SK-N-MC (cell line): Measurements from ENCODE around the gene ZNF652.
"Not testable (repeated sequence)": the region's sequence is repeated elsewhere in the genome, so short reads cannot be mapped to it uniquely, and the experiment has no call there.

Experiments used
- DNase-seq: peaks from one replicate; pipeline ENCODE4 v3.0.0-alpha.2; 2011; ENCODE audit warnings: low read depth, low spot score
- H3K27ac ChIP-seq: fragments of 200-600 bp; sonication (generic); 2 replicates; pipeline ENCODE4 v1.5.1; 2016; ENCODE audit warnings: mixed run types
- H3K36me3 ChIP-seq: fragments of 200-600 bp; sonication (generic); 2 replicates; pipeline ENCODE4 v1.6.1; 2017; ENCODE audit warnings: antibody characterized with exemption, low read length, mixed read lengths; ENCODE audit not compliant: insufficient read depth
- H3K4me3 ChIP-seq: fragments of 200-600 bp; sonication (generic); 2 replicates; pipeline ENCODE4 v1.5.1; 2016
- H3K9ac ChIP-seq: fragments of 200-600 bp; sonication (generic); 2 replicates; pipeline ENCODE4 v1.8.0; 2017; ENCODE audit warnings: mixed run types, mixed read lengths; ENCODE audit not compliant: insufficient read length
- H3K9me3 ChIP-seq: fragments of 200-600 bp; sonication (generic); 2 replicates; pipeline ENCODE4 v1.6.1; 2017; ENCODE audit warnings: low read depth, mild to moderate bottlenecking, antibody characterized with exemption, low read length, moderate library complexity, mixed read lengths
- EZH2 ChIP-seq: fragments of 200-600 bp; sonication (generic); IDR thresholded peaks from one replicate; pipeline ENCODE4 v1.6.1; 2017; ENCODE audit warnings: antibody characterized with exemption
- FOXP2 ChIP-seq: optimal IDR thresholded peaks from 2 replicates; pipeline ENCODE3; 2011; ENCODE audit warnings: mild to moderate bottlenecking, moderate library complexity; ENCODE audit not compliant: insufficient read depth; ENCODE audit errors: extremely low read length, control extremely low read depth
- POLR2AphosphoS5 ChIP-seq: IDR thresholded peaks from 2 replicates; pipeline ENCODE4 v1.6.1; 2012; ENCODE audit warnings: mild to moderate bottlenecking, low read depth, low read length, borderline replicate concordance

Gene ZNF652

DNA sequence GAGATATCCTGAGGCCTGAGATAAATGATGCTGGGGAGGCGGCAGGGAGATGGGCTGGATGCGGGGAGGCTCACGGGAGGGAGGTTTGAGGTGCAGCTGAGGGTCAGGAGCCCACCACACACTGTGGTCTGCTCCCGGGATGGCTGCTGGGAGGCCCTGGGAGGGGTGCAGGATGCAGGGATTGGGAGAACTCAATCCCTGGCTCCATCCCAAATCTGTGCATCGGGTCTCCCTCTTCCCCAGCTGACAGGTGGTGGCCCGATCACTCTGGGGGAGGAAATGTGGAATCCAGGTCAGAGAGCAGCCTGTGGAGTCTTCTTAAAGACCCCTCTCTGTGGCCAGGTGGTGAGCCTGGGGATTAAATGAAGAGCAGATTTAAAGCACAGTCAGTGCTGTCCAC lies 40.7 kb upstream of the ZNF652 start:
- Histone ChIP-seq H3K9ac (no peak overlapping the region), H3K36me3 (peaks cover 49% of the 10 kb centered on the region), H3K4me3 (no peak overlapping the region), H3K9me3 (no peaks in the 10 kb centered on the region), H3K27ac (no peak overlapping the region)
- no peak for DNase-seq
- TF ChIP-seq POLR2AphosphoS5, result no peak
- no peak for TF ChIP-seq FOXP2
- TF ChIP-seq EZH2, result no peak

- H3K36me3 ChIP-seq, result peaks cover 43% of the 10 kb centered on the region
- H3K9ac ChIP-seq, result no peak overlapping the region
- DNase-seq, result no peak
- TF ChIP-seq EZH2 (no peak), FOXP2 (no peak), POLR2AphosphoS5 (no peak)
- no peak overlapping the region for H3K4me3 ChIP-seq
- H3K9me3 ChIP-seq, result no peaks in the 10 kb centered on the region
- no peak overlapping the region for H3K27ac ChIP-seq
Observed at GRCh38 chr17:49401971-49402611, 40.0 kb upstream of the ZNF652 start.

DNA sequence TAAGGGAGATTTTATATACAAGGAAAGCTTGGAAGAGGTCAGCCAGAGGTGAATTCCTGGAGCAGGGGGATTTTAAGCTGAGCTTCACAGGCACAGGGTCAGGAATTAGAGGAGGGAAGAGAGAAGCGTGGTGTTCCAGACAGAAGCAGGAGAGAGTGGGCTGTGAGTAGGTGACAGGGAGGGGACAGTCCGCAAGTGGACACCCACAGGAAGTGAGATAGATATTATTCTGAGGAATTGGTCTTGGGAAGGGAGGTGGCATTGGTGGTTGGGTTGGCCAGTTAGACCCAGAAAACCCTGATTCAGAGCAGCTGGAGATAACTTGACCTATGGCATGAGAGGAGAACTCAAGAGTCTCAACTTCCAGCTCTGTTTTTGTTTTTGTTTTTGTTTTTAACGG lies 37.9 kb upstream of the ZNF652 start:
- no peak overlapping the region for H3K9ac ChIP-seq
- no peaks in the 10 kb centered on the region for H3K9me3 ChIP-seq
- DNase-seq, result no peak
- TF ChIP-seq FOXP2 (no peak), POLR2AphosphoS5 (no peak), EZH2 (no peak)
- H3K36me3 ChIP-seq, result peaks cover 22% of the 10 kb centered on the region; the same call in 1 of the 2 replicates
- H3K27ac ChIP-seq, result peak overlapping the region; percentile 44
- no peak overlapping the region for H3K4me3 ChIP-seq

GRCh38 chr17:49397586-49397985 lies 35.5 kb upstream of the ZNF652 start:
- peaks cover under 1% of the 10 kb centered on the region; the same call in 1 of the 2 replicates for H3K36me3 ChIP-seq
- no peaks in the 10 kb centered on the region for H3K9me3 ChIP-seq
- no peak overlapping the region for H3K9ac ChIP-seq
- no peak for DNase-seq
- TF ChIP-seq EZH2 (no peak), FOXP2 (no peak), POLR2AphosphoS5 (no peak)
- H3K27ac ChIP-seq, result peak overlapping the region; percentile 38; the same call in 1 of the 2 replicates
- no peak overlapping the region for H3K4me3 ChIP-seq

- H3K36me3 ChIP-seq, result no peaks in the 10 kb centered on the region
- H3K27ac ChIP-seq, result peak overlapping the region; percentile 75
- H3K9me3 ChIP-seq, result no peaks in the 10 kb centered on the region
- 0 out of 2 replicates have a peak overlapping the region, but pooled peaks have one; percentile 1 for H3K4me3 ChIP-seq
- no peak for DNase-seq
- peak overlapping the region; percentile 1 for H3K9ac ChIP-seq
- TF ChIP-seq POLR2AphosphoS5 (no peak), EZH2 (no peak), FOXP2 (no peak)
Observed at GRCh38 chr17:49393491-49394255, 31.6 kb upstream of the ZNF652 start.

DNA sequence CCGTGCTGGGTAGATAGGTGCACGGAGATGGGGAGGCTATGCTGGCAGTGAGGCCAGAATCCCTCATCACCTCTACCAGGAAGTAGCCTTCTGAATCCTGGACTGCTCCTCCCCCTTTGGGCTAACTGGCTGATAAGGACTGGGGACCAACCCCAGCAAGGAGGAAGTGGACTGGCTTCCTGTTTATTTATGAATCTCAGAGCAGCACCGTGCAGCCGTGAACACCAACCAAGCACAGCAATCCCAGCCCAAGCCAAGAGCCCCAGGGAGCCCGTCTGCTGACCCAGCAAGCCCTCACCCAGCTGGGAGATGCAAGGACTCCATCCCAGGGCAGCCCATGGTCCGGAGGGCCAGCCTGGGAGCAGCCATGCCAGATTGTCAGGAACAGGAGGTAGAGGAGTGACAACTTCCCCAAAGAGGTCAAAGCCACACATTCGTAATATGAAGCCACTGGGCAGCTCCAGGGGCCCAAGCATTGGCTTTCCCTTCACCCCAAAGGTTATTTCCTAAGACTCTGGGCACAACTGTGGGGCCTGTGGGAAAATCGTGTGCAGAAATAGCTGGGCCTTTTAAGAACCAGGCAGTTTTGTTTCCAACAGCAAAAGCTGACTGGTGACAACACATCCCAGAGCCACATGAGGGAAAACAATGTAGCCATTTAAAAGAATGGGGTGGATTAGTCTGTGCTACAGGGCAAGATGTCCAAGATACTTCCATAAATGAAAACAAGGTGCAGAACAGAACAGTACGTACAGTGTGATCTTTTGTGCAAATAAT lies 28.7 kb upstream of the ZNF652 start:
- peak overlapping the region; percentile 2 for H3K9ac ChIP-seq
- H3K4me3 ChIP-seq, result no peak overlapping the region
- no peak for DNase-seq
- H3K9me3 ChIP-seq, result no peaks in the 10 kb centered on the region
- no peaks in the 10 kb centered on the region for H3K36me3 ChIP-seq
- no peak for TF ChIP-seq EZH2
- no peak for TF ChIP-seq FOXP2
- TF ChIP-seq POLR2AphosphoS5, result no peak
- peak overlapping the region; percentile 81 for H3K27ac ChIP-seq

DNA sequence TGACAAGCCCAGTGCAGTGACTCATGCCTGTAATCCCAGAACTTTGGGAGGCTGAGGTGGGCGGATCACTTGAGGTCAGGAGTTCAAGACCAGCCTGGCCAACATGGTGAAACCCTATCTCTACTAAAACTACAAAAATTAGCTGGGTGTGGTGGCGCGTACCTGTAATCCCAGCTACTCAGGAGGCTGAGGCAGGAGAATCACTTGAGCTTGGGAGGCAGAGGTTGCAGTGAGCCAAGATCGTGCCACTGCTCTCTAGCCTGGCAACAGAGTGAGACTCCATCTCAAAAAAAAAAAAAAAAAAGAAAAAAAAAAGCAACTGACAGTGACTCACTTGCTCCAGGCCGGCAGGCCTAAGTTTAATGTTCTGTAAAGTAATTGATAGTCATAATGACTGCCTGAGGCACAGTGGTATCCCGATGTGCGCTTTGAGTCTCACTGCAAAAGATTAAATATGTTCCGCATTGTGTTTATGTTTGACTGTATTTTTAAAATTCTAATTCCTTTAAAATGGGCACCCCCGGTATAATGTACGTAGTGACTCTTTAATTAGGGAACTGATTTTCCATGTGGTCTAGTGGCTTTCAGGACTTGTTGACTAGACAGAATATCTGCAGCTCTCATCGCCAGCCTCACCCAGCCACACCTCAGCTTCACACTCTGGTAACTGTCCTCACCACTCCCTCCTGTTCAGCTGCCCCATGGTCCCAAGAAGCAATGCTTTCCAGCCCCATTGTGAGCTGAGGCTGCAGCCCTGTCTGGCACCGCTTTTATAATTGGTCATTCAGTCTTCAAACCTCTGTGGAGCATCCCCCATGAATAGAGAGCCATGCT lies 27.7 kb upstream of the ZNF652 start:
- H3K27ac ChIP-seq, result peak overlapping the region; percentile 81
- H3K9me3 ChIP-seq, H3K36me3 ChIP-seq: not testable (repeated sequence)
- peak; percentile 88 for DNase-seq
- H3K9ac ChIP-seq, result peak overlapping the region; percentile 2
- peak overlapping the region; percentile 21; the same call in 1 of the 2 replicates for H3K4me3 ChIP-seq
- TF ChIP-seq POLR2AphosphoS5, result peak; percentile 42; the same call in 1 of the 2 replicates
